GM19455 (cell line): Measurements from ENCODE around the gene CSF3.

Experiments
- ATAC-seq: cut with Tn5 transposase; IDR thresholded peaks from one replicate; pipeline ENCODE4 v1.9.1; 2021; ENCODE audit not compliant: unreplicated experiment

CSF3 gene

DNA sequence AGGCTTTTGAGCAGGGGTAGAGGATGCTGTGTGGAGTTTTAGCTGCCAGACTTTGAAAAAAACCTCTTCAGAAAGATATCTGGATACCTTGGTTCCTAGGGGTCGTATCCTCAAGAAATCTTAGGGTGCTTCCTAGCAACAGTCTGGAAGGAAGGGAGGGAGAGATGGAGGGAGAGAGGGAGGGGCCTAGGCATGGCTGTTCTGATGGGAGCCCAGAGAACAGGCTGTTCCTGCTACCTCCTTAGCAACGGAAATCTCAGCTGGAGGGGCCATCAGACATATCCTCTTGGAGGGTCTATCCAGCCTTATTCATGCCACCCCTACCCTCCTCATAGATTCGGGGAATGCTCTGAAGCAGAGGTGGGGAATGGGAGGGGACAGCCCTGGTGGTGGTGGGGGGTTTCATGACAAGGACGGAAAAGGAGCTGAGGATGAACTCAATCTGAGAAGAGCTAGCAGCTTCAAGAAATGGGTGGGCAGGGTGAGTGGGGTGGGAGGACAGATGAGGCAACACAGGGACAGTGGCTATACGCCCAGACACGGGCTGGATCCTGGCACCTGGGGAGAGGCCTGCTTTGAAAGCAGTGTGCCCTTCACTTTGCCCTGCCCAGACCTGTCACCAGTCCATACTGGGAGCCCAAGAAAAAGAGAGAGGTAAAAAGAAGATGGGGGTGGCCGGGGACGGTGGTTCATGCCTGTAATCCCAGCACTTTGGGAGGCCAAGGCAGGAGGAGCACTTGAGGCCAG lies 44.7 kb downstream of the CSF3 start:
- ATAC-seq = no peak

DNA sequence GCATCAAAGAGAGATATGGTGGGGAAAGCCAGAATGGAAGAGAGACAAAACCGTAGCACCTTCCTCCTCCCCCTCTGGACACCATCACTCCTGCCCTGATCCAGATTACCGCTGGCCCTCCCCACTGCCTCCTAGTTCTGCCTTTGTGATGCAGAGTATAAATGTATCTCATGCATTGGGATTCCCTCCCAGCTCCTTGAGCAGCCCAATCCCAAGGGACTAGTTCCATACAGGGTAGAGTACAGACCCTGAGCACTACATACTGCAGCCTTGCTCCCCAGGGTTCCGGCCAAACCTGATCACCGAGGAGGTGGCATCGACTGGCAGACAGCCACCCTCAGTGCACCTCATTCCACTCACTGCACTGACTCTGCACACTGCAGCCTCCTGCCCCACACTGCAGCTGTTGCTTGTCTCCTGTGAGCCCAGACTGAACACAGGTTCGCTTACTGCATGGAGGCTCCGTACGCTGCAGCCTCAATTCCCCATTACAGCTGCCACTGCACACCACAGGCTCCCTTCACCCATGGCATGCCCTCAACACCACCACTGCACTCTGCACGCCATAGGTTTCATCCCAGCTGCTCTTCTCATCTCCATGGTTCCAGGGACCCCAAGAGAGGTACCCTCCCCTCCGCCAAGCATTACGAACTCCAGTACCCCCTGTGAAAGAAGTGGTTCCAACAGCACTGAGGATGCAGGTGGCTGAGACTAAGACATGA lies 45.8 kb downstream of the CSF3 start:
- no peak for ATAC-seq

DNA sequence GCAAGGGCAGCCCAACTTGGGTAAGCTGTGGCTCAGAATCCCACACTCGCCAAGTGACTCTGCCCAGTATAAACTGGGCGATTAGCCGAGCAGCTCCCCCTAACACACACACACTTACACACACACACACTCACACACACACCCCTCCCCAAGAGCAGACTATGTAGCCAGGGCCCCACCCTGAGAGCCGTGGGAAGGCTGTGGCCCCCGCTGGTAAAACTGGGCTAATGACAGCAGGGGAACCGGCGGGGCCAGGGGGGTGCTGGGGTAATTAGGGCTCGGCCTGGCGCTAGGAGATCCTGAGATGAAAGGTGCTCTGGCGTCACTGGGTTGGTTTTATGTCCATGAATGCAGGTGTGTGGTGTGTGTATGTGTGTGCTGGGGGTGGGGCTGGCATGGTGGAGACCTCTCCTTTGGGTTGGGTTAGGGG lies 46.4 kb downstream of the CSF3 start:
- no peak for ATAC-seq

DNA sequence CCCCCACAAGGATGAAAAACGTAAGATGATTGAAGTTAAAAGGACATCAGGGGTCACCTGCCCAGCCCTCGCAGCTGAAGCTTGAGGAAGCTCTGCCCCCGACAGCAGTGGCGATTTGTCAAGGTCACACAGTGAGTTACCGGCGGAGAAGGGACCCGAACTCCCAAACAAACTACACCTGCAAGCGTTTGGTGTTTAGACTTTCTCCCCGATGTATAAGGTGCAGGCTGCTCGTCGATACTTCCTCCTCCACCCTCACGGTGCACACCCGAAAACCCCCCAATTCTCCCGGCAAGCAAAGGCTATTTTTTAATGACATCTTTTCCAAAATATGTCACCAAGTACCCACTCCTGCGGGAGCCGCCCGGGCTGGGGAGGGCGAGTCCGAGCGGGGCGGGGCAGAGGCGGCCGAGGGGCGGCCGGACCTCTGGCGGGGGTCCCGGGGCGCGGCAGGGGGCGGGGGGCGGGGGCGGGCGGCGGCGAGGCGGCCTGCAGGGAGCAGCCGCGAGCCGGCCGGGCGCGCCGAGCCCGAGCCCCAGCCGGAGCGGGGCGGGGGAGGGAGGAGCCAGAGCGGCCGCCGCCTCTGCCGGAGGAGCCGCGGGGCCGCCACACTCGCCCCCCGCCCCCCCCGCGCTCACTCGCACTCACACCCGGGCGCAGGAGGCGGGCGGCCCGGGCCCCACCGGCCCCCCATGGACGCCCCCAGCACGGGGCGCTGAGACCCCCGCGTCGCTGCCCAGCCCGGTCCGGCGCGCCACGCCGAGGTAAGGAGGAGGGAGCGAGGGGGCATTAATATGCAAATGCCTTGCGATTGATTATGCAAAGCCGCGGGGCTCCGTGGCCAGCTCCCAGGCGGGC lies 47.3 kb downstream of the CSF3 start, which contains the start of gene THRA:
Gene THRA (plus strand): TSS at position 637 of the 858 bp plus-strand sequence. CDS start 11,524 bp downstream, outside the sequence.
- peak; percentile 63 for ATAC-seq

DNA sequence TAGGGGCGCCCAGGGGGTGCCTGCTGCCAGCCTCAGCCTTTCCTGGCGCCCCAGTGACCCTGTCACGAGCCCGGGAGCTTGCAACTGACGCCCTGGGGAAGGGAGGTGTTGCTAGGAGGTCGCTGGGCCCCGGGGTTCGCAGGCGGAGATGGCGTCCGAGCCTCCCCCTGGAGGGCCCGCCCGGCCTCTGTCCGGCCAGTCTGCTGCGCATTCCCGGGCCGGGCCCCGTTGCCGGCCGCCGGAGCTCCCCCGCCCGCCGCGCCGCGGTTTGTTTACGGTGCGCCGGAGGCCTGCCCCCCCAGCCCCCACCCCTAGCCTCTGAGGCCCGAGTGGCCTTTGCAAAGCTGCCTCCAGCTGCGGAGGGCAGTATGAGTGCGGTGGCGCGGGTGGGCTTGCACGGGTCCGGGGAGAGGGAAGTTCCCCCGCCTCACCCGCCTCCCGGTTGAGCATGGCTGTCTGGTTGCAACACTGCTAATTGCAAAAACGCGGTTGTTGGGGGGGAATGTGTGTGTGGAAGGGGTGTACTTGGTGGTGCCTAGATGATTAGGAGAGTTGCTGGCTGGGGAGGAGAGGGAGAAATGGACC lies 48.0 kb downstream of the CSF3 start:
- peak; percentile 46 for ATAC-seq

GRCh38 chr17:40063901-40064531 lies 48.8 kb downstream of the CSF3 start:
- ATAC-seq = no peak

- ATAC-seq = no peak
Measured at GRCh38 chr17:40064971-40065768, 49.9 kb downstream of the CSF3 start.

DNA sequence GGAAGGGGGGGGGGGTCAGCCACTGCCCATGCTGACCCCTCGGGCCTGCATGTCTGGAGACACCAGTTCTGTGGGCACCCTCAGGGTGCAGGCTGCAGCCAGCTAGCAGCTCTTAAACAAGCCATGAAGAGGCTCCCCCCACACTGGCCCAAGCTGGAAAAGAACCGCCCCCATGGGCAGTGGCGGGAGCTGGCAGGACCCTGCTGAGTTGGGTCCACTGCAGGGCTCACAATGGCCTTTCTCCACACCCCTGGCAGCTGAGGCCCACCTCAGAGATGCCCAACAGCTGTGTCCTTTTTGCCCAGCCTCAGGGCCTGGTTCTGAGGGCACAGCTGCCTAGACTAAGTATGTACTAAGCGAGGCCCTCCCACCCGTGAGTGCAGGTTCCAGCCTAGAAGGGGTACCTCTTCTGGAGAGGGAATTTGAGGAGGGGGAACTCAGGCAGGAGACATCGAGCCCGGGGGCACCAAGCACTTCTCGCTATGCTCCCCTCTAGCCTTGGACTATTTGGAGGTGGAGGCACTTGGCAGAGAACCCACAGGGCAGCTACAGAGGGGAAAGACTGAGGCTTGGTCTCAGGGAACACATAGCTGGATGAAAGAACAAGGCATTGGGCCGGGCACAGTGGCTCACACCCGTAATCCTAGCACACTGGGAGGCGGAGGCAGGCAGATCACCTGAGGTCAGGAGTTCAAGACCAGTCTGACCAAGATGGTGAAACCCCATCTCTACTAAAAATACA lies 50.7 kb downstream of the CSF3 start:
- ATAC-seq = no peak
